ENCODE data around the gene METAP1D.

DNA sequence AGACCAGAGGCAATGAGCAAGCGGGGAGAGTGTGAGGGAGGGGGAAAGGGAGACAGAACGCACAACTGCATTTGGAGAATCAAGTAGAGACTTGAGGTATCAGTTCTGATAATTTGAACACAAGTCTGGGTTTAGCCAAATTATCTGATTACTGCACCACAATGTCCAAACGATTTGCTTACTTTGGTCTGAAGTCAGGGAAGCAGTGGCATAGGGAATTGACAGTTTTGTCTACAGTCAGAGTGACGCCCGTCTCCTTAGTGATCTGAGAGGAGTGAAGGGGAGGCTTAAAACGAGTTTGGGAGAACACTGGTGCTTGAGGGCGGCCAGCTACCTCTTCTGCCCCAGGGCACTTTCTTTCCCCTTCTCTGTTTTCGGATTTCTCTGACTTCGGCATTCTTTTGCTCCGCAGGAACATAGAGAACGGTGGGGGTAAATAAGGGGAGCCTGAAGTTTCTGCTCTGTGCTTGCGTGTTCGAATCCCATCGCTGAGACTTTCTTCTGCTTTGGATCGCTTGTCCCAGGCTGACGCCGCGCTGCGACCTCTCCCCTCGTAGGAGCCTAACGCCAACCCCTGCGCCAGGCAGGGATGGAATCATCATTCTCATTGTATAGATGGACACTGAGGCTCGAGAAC lies 105.8 kb downstream of the METAP1D start:
- no peak for TF ChIP-seq REST (IDR thresholded peaks at IDR 0.05)
- no peak for TF ChIP-seq FOXA1 (IDR thresholded peaks at IDR 0.05)
- TF ChIP-seq, protein P1, sequence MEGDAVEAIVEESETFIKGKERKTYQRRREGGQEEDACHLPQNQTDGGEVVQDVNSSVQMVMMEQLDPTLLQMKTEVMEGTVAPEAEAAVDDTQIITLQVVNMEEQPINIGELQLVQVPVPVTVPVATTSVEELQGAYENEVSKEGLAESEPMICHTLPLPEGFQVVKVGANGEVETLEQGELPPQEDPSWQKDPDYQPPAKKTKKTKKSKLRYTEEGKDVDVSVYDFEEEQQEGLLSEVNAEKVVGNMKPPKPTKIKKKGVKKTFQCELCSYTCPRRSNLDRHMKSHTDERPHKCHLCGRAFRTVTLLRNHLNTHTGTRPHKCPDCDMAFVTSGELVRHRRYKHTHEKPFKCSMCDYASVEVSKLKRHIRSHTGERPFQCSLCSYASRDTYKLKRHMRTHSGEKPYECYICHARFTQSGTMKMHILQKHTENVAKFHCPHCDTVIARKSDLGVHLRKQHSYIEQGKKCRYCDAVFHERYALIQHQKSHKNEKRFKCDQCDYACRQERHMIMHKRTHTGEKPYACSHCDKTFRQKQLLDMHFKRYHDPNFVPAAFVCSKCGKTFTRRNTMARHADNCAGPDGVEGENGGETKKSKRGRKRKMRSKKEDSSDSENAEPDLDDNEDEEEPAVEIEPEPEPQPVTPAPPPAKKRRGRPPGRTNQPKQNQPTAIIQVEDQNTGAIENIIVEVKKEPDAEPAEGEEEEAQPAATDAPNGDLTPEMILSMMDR (IDR thresholded peaks at IDR 0.05; ENCODE audit: low read depth, low read length, missing input control), result no peak
- TF ChIP-seq HNF4A (conservative IDR thresholded peaks at IDR 0.05), result no peak
- no peak for TF ChIP-seq TAF1 (conservative IDR thresholded peaks at IDR 0.05)
- no peak for TF ChIP-seq RAD21 (IDR thresholded peaks at IDR 0.05)

All from liver (tissue), 3 donors.